ENCODE results near the gene TMEM245.
"Not testable (repeated sequence)": the region's sequence is repeated elsewhere in the genome, so short reads cannot be mapped to it uniquely, and the experiment has no call there.

TMEM245 gene

GRCh38 chr9:109060191-109060590 lies 59.6 kb downstream of the TMEM245 start:
- FAIRE-seq = no peak

GRCh38 chr9:109053121-109053520 lies 66.6 kb downstream of the TMEM245 start:
- FAIRE-seq = not testable (repeated sequence)

- no peak for FAIRE-seq
These were observed 67.3 kb downstream of the TMEM245 start for GRCh38 chr9:109052416-109052815.

- no peak for FAIRE-seq
These were observed 68.0 kb downstream of the TMEM245 start for GRCh38 chr9:109051733-109052132.

DNA sequence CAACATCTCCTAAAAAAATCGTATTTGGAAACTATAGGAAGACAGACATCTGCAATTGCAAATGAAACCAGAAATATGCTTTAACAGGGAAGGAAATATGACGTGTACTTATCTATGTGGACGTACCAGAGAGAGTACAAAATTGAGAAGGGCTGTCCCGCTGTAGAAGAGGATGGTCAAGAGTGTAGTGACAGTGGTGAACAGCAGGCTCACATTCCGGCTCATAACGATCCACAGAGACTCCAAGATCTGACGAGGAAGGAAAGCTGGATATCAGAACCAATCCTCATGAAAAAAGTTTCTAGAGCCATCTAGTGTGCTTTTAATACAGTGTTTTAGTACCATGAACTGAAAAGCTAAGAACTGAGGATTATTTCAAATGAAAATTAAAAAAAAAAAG lies 69.3 kb downstream of the TMEM245 start:
- no peak for FAIRE-seq

DNA sequence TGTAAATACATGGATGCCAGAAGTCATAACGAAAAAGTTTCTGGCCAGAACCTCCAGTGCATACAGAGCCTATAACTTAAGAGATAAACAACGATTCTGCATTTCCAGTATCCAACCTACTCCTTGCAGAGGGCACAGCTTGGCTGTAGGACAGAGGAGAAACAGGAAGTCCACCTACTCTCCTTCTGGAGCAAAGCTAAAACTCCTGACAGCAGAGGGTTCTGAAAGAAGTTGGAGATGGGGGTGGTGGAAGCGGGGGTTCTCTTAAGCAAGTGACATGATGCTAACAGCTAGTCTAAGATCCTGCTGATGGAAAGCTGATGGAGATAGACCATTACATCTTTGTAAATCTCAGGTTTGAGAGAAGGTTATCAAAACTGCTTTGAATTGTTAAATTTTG lies 70.9 kb downstream of the TMEM245 start:
- FAIRE-seq = no peak

GRCh38 chr9:109047259-109047658 lies 72.5 kb downstream of the TMEM245 start:
- no peak for FAIRE-seq

DNA sequence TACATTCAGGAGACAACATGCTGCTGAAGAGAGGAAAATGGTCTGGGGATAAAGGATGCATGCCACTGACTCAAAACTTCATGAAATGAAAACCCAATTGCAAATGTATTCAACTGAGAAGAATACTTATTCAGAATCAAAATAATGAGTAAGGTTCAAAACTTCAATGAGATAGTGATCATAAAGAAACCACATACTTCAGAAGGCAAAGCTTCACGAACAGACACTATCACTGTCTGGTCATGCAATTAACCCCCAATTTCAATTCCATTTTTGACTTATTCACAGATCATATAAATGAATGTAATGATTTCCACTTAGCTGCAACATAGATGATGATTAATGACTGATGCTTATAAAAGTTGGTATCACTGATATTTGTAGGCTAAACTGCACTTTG lies 73.4 kb downstream of the TMEM245 start:
- no peak for FAIRE-seq

DNA sequence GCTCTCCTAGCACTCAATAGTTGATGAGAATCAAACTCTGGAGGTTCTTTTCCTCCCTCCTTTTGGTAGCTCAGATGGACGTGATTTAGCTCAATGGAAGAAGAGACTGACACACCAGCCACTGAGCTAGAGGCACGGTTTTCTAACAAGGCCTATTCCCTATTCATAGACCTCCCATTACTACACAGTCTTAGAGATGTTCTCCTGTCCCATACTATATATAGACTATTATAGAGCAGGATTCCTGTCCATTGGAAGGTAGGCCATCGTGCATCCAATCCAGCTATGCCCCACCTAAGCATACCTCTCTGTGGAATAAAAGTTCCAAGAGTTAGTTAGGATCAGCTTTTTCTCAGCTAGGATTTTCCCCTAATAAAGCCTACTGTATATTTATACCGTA lies 76.2 kb downstream of the TMEM245 start:
- FAIRE-seq = no peak

- no peak for FAIRE-seq
These were observed 79.2 kb downstream of the TMEM245 start for GRCh38 chr9:109040571-109040970.

- FAIRE-seq = no peak
These were observed 80.2 kb downstream of the TMEM245 start for GRCh38 chr9:109039539-109039938.

DNA sequence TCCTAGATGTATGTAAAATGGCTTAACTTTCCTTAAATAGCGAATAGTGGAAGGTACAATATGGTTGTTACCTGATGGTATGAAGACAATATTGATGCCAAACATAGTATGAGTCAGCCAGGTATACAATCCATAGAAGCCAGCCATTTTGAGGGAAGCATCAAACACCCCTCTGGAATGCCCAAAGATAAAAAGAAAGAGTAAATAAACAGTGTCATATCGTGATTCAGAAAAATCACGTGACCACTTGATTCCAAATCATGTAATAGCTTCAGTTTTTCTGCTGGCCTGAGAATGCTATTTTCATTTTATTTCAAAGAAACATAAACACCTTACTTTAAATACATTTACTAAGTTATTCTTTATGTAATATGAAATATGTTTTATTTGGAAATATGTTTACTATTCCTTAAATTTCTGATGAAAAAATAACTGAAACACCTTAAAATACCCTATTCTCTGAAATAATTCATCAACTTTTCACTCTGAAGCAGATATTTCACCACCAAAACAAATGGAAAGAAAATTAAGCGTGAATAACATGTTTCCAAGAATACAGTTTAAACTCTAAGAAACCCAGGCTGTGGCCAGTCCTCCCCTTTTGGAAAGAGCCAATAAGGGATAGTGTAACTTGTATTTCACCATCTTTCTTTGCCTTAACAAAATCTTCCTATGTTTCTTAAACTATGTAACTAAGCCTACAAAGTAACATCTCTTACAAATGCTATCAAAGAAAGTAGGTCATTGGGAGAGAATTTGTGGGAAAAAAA lies 81.6 kb downstream of the TMEM245 start:
- FAIRE-seq = no peak

DNA sequence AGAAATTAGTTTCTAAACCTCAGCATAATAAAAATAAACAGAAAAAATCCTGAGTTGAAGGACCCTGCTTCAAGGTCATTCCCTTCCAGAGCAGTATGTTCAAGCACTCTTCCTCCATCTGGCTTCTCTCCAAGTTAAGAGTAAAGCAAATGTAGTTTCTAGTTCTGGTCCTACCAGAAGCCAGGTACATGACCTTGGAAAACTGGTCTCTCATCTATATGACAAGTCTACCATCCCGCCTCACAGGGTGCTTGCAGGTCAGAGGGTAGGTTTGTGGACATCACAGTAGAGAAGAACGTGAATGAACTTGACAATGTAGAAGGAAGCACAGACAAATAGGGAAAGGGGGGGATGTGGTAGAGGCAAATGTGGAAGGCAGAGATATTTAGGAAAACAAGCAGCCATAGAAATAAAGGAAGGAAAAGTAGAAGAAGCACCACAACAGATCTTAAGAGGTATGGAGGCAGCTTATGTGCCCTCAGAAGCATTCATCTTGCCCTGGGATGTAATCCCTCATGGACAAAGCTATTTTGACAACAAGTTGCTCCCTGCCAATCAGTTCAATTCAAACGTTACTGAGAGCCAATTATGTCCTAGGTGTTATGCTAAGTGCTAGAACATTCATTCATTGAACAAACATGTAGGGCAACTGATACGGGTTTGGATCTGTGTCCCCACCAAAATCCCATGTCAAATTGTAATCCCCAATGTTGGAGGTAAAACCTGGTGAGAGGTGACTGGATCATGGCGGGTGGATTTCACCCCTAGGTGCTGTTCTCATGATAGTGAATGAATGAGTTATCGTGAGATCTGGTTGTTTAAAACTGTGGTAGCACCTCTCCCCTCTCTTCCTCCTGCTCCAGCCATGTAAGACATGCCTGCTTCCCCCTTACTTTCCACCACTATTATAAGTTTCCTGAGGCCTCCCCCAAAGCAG lies 82.7 kb downstream of the TMEM245 start:
- no peak for FAIRE-seq

DNA sequence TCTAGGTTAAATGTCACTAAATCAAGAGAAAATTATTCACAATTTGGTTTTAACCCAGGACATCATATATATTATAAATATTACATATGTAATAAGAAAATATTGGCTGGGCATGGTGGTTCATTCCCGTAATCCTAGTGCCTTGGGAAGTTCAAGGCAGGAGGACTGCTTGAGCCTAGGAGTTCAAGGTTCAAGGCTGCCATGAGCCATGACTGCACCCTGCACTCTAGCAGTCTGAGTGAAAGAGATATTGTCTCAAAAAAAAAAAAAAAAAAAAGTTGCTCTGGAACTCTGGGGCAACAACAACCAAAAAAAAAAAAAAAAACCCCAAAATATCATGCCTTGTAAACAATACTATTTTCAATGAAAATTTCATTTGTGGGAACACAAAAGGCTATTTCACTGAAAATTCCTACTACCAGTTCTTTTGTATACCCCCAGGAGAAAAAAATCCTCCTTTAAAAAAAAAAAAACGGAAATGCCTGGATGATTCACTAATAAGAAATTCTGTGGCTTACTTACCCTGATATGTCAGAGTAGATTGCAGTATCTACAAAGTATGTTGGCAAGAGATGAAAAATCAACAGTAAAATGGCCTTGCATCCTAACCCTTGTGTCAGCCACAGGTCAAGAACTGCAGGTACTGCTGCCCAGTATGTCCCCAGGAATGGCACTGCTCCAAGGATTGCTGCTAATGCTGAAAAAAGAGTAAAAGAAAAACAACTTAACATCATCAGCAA lies 83.9 kb downstream of the TMEM245 start:
- FAIRE-seq = no peak

DNA sequence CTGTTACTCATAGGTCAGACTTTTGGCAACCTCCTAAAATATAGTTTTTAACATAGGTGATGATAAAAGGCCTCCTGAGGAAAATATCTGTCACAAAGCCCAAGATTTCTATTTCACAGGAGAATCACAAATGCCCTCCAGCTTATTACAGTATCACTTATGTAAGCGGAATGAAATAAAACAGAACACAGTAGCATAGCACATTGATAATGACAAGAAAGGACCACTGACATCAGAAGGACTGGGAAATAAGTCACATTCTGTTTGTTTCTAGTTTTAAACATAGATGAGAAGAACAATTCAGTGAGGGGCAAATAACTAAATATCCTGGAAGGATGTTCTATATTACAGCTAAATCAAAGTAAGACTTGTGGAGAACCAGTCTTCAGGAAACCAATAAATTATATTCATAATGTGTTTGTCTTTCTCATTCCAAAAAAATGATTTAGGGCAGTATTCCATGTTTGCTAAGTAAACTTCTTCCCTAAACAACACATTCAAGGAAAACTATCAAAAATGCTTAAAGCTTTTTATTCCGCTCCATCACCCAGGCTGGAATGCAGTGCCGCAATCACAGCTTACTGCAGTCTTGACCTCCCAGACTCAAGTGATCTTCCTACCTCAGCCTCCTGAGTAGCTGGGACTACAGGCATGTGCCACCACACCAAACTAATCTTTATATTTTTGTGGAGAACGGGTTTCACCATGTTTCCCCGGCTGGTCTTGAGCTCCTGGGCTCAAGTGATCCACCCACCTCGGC lies 85.6 kb downstream of the TMEM245 start:
- no peak for FAIRE-seq

- FAIRE-seq = no peak
These were observed 88.5 kb downstream of the TMEM245 start for GRCh38 chr9:109031241-109031640.

DNA sequence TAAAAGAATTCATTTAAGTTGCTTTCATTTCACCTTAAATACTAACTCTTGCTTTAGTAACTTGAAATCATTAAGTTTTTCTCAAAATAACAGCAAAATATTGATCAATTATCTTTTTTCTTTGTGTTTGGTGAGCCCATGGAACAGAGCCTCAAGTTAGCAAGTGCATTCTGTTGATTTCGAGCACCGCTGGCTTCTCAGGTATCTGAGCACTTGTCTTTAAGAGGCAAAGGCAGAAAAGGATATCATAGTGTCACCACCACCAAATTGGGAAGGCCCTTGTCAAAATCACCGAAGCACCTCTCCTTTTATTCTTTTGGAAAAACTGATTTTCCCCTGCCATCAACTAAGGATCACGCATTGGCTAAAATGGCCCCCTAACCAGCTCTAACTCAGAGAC lies 89.3 kb downstream of the TMEM245 start:
- no peak for FAIRE-seq

DNA sequence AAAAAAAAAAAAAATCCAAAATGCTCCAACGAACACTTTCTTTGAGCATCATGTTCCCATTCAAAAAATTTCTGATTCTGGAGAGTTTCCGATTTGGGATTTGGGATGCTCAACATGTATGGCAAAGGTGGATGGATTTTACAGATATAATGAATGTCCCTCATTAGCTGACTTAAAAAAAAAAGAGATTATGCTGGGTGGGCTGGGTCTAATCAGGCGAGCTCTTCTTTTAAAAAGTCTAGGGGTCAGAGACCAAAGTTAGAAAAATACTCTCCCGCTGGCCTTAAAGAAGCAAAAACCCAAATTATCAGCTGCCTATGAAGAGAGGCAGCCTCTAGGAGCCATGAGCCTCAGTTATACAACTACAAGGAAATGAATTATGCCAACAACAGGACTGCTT lies 91.3 kb downstream of the TMEM245 start:
- FAIRE-seq = no peak

DNA sequence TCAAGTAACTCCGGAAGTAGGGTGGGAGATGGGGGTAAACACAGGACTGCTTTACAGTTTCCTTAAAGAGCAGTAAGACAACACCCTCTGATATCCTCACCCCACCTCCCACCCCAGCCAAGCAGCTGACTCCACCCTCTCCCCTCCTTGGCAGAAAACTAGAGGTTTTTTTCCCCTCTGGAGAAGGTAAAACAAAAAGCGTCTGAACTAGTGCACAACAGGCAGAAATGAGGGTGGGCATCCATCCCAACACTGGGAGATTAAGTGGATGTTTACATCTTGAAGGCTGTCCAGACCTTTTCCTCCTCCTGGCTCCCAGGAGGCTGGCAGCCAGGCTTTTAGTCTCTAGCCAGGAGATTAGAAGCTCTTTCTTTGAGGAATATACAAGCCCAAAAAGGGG lies 92.6 kb downstream of the TMEM245 start:
- no peak for FAIRE-seq

GRCh38 chr9:109026306-109026705 lies 93.4 kb downstream of the TMEM245 start:
- no peak for FAIRE-seq

DNA sequence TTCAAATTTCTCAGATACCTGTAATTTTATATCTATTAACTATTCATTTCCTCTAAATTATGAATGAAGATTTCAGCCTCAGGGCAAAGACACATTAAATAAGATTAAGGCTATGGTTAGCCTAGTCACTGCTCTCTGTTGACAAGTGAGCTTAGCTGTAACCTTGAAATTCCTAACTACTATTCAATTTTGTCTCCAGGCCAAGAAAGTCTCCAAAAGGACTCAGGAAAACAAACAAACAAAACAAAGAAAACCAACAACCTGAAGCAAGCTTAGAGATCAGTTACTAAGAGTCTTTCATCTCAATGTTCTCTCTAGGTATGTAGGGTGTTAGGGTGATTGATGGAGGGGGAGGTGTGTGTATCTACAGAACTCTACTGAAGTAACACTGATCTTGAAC lies 96.9 kb downstream of the TMEM245 start:
- FAIRE-seq = no peak
